Liver (tissue), 9 donors: ENCODE measurements around the gene ADAMTS2. TPM values are rescaled to one million over a fixed set of nuclear protein-coding genes. Genes with fewer than 3 reads are reported as not detected.

ENCODE experiments used
- DNase-seq: peaks from one replicate; pipeline ENCODE4 v3.0.0-alpha.2; 2017; ENCODE audit warnings: low spot score
- H3K27ac ChIP-seq, 2 donors: one replicate each; pipeline ENCODE4 v1.7.0; 2013; ENCODE audit warnings: inconsistent platforms in 2 of 2, low read length in 2 of 2, control low read depth in 1 of 2, low read depth in 1 of 2, mild to moderate bottlenecking in 1 of 2
- H3K27me3 ChIP-seq, 4 donors: one replicate each; pipeline versions ENCODE4 v1.6.1 to v1.7.0; 2013; ENCODE audit warnings: low read length in 3 of 4, inconsistent platforms in 1 of 4, mild to moderate bottlenecking in 1 of 4, moderate library complexity in 1 of 4; ENCODE audit not compliant: control insufficient read depth in 4 of 4, insufficient read depth in 4 of 4
- H3K36me3 ChIP-seq, 4 donors: one replicate each; pipeline versions ENCODE4 v1.6.1 to v1.7.0; 2013; ENCODE audit warnings: low read length in 3 of 4, mild to moderate bottlenecking in 3 of 4, low read depth in 1 of 4, moderate library complexity in 1 of 4; ENCODE audit not compliant: control insufficient read depth in 4 of 4, insufficient read depth in 3 of 4
- H3K4me1 ChIP-seq, 4 donors: one replicate each; pipeline versions ENCODE4 v1.6.1 to v1.7.0; 2013; ENCODE audit warnings: low read length in 3 of 4, mild to moderate bottlenecking in 3 of 4, moderate library complexity in 1 of 4; ENCODE audit not compliant: control insufficient read depth in 4 of 4, insufficient read depth in 4 of 4
- H3K4me3 ChIP-seq, 3 donors: one replicate each; pipeline versions ENCODE4 v1.6.1 to v1.7.0; 2013; ENCODE audit warnings: low read length in 3 of 3, control low read depth in 1 of 3, low read depth in 1 of 3, mild to moderate bottlenecking in 1 of 3
- H3K9ac ChIP-seq, 2 donors: one replicate each; pipeline ENCODE4 v1.7.0; 2013; ENCODE audit warnings: low read length in 2 of 2, mild to moderate bottlenecking in 2 of 2, moderate library complexity in 2 of 2, control low read depth in 1 of 2, low read depth in 1 of 2
- H3K9me3 ChIP-seq, 4 donors: one replicate each; pipeline versions ENCODE4 v1.6.1 to v1.7.0; 2013; ENCODE audit warnings: low read length in 3 of 4; ENCODE audit not compliant: control insufficient read depth in 4 of 4
- EGR1 ChIP-seq, 2 donors: IDR thresholded peaks; 2 replicates each; pipeline ENCODE4 v1.6.1; 2016 to 2018; ENCODE audit warnings: antibody characterized with exemption in 2 of 2, low read depth in 2 of 2
- FOXA1 ChIP-seq: IDR thresholded peaks from 2 replicates; pipeline ENCODE4 v1.6.1; 2016; ENCODE audit warnings: antibody characterized with exemption
- FOXA2 ChIP-seq: IDR thresholded peaks from 2 replicates; pipeline ENCODE4 v1.6.1; 2016; ENCODE audit warnings: antibody characterized with exemption
- GABPA ChIP-seq, 2 donors: IDR thresholded peaks in 1 of 2; conservative IDR thresholded peaks in 1 of 2; 2 replicates each; pipeline ENCODE4 v1.6.1; 2016; ENCODE audit warnings: antibody characterized with exemption in 2 of 2, mild to moderate bottlenecking in 1 of 2, moderate library complexity in 1 of 2
- HNF4A ChIP-seq, 2 donors: conservative IDR thresholded peaks; 2 replicates each; pipeline ENCODE4 v1.6.1; 2016; ENCODE audit warnings: antibody characterized with exemption in 2 of 2, mild to moderate bottlenecking in 2 of 2
- HNF4G ChIP-seq: IDR thresholded peaks from 2 replicates; pipeline ENCODE4 v1.6.1; 2016; ENCODE audit warnings: antibody characterized with exemption
- JUND ChIP-seq, 2 donors: IDR thresholded peaks; 2 replicates each; pipeline ENCODE4 v1.6.1; 2016; ENCODE audit warnings: antibody characterized with exemption in 2 of 2
- MAX ChIP-seq: IDR thresholded peaks from 2 replicates; pipeline ENCODE4 v1.6.1; 2016; ENCODE audit warnings: antibody characterized with exemption
- NR2F2 ChIP-seq: IDR thresholded peaks from 2 replicates; pipeline ENCODE4 v1.6.1; 2016; ENCODE audit warnings: antibody characterized with exemption
- RAD21 ChIP-seq, 2 donors: IDR thresholded peaks; 2 replicates each; pipeline ENCODE4 v1.6.1; 2016; ENCODE audit warnings: antibody characterized with exemption in 2 of 2, mild to moderate bottlenecking in 2 of 2
- RXRA ChIP-seq, 2 donors: IDR thresholded peaks; 2 replicates each; pipeline ENCODE4 v1.6.1; 2017 to 2018; ENCODE audit warnings: antibody characterized with exemption in 2 of 2, mild to moderate bottlenecking in 1 of 2
- SP1 ChIP-seq: IDR thresholded peaks from 2 replicates; pipeline ENCODE4 v1.6.1; 2018; ENCODE audit warnings: antibody characterized with exemption, mild to moderate bottlenecking
- TAF1 ChIP-seq: conservative IDR thresholded peaks from 2 replicates; pipeline ENCODE4 v1.6.1; 2016; ENCODE audit warnings: antibody characterized with exemption, mild to moderate bottlenecking
- YY1 ChIP-seq: IDR thresholded peaks from 2 replicates; pipeline ENCODE4 v1.6.1; 2016; ENCODE audit warnings: antibody characterized with exemption, mild to moderate bottlenecking
- ZBTB33 ChIP-seq: IDR thresholded peaks from 2 replicates; pipeline ENCODE4 v1.6.1; 2016; ENCODE audit warnings: antibody characterized with exemption
- WGBS: extraction: QIAGEN DNeasy Blood & Tissue Kit; methylation state at CpG from one replicate; pipeline ENCODE4 v1.1.7; 2013; 5-methylcytosine and 5-hydroxymethylcytosine counted together
- polyA plus RNA-seq, 2 donors: library from polyadenylated mRNA; stranded (reverse) in 1 of 2; unstranded in 1 of 2; fragments of 200-250 nt in 1 of 2; fragments of >200 nt in 1 of 2; fragmentation: Nextera tagmentation in 1 of 2; extraction: Ambion mirVana in 1 of 2; gene quantifications; one replicate each; pipeline versions ENCODE4 v1.2.1 to v1.2.3, GENCODE V29; 2013 to 2015
- total RNA-seq, 2 donors: library from RNA; depleted of rRNA; stranded (reverse); fragments of >200 nt; gene quantifications; one replicate each; pipeline ENCODE4 v1.2.3, GENCODE V29; 2014
- TF ChIP-seq, protein P1 (sequence below): IDR thresholded peaks from 2 replicates; pipeline ENCODE4 v1.6.1; 2016; ENCODE audit warnings: antibody characterized with exemption, mild to moderate bottlenecking
- TF ChIP-seq, protein P2 (sequence below): IDR thresholded peaks from 2 replicates; pipeline ENCODE4 v1.6.1; 2016; ENCODE audit warnings: antibody characterized with exemption
- TF ChIP-seq, protein P3 (sequence below): fragments of 150-350 bp; IDR thresholded peaks from 2 replicates; pipeline ENCODE4 v1.5.1; 2017; ENCODE audit warnings: improper control_type of control experiment, low read depth, low read length; ENCODE audit not compliant: missing input control
- donor health status: healthy.
- donor health status: healthy.
- donor health status: healthy.
- donor health status: healthy.
- donor health status: healthy.

Gene ADAMTS2
- total and polyA plus RNA-seq, 4 donors: 2.7 to 24.3 (median 12.0) TPM

DNA sequence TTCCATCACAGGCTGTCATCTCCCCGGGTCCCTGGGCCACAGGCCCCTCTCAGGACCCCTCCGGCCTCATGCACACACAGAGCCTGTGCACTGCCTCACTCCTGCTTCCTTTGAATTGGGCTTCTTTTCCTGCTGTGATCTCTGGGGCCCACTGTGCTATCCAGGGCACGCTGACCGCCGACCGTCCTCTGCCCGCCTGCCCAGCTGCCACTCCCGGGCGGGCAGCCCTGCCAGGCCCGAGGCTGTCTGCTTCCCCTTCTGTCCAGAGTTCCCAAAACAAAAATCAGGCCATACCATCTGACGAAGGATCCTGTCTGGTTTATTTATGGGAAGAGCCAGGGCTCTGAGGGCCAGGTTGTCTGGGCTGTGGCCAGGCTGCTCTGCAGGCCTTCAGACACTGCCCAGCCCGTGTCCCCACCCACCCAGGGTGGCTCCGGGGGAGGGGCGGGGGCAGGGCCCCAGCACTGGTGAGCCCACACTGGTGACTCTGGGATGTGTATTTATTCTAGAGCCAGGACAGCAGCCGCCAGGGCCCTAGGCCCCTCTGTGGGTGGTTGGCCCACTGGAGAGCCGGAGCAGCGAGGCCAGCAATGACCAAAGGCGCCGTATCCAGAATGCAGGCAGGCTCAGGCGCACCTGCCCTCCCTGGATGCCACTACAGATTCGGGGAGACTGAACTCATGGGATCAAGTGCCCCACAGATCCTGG, 57.0 kb downstream of the ADAMTS2 start (continued):
- TF ChIP-seq, protein P1, sequence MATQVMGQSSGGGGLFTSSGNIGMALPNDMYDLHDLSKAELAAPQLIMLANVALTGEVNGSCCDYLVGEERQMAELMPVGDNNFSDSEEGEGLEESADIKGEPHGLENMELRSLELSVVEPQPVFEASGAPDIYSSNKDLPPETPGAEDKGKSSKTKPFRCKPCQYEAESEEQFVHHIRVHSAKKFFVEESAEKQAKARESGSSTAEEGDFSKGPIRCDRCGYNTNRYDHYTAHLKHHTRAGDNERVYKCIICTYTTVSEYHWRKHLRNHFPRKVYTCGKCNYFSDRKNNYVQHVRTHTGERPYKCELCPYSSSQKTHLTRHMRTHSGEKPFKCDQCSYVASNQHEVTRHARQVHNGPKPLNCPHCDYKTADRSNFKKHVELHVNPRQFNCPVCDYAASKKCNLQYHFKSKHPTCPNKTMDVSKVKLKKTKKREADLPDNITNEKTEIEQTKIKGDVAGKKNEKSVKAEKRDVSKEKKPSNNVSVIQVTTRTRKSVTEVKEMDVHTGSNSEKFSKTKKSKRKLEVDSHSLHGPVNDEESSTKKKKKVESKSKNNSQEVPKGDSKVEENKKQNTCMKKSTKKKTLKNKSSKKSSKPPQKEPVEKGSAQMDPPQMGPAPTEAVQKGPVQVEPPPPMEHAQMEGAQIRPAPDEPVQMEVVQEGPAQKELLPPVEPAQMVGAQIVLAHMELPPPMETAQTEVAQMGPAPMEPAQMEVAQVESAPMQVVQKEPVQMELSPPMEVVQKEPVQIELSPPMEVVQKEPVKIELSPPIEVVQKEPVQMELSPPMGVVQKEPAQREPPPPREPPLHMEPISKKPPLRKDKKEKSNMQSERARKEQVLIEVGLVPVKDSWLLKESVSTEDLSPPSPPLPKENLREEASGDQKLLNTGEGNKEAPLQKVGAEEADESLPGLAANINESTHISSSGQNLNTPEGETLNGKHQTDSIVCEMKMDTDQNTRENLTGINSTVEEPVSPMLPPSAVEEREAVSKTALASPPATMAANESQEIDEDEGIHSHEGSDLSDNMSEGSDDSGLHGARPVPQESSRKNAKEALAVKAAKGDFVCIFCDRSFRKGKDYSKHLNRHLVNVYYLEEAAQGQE: no peak
- TF ChIP-seq RXRA (IDR thresholded peaks at IDR 0.05) (no peak), HNF4A (conservative IDR thresholded peaks at IDR 0.05) (no peak), HNF4G (no peak)

DNA sequence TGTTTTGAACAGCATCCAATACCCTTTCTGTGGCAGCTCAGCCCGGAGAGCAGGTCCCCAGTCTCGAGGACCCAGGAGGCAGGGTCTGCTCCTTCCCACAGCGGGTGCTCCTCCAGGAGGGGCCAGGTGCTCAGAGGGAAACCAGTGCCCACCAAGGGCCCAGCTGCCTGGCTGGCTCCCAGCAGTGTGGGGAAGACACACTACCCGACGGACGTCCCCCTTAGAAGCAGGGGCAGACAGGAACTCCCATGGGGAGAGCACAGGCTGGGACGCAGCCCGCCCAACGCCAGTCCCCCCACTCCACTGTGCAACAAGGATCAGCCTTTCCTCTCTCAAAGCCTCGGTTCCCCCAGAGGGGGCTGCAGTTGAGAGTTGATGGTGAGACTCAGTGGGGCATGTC, 57.6 kb downstream of the ADAMTS2 start:
- 84% methylated on average over 10 of the region's 10 CpGs for WGBS
- H3K9ac ChIP-seq: peak overlapping the region in 1 of 2 donors; percentile 2
- TF ChIP-seq, protein P2, sequence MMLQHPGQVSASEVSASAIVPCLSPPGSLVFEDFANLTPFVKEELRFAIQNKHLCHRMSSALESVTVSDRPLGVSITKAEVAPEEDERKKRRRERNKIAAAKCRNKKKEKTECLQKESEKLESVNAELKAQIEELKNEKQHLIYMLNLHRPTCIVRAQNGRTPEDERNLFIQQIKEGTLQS: no peak
- TF ChIP-seq GABPA (IDR thresholded peaks at IDR 0.05 in 1 of 2, conservative IDR thresholded peaks at IDR 0.05 in 1 of 2) (no peak), FOXA2 (no peak), HNF4A (conservative IDR thresholded peaks at IDR 0.05) (no peak), YY1 (no peak), HNF4G (no peak), MAX (no peak), NR2F2 (no peak), SP1 (no peak), FOXA1 (no peak), ZBTB33 (no peak), RAD21 (IDR thresholded peaks at IDR 0.05) (no peak), RXRA (IDR thresholded peaks at IDR 0.05) (no peak), JUND (IDR thresholded peaks at IDR 0.05) (no peak), EGR1 (IDR thresholded peaks at IDR 0.05; ENCODE audit: low read depth in 2 of 2) (no peak), TAF1 (no peak)
- TF ChIP-seq, protein P3, sequence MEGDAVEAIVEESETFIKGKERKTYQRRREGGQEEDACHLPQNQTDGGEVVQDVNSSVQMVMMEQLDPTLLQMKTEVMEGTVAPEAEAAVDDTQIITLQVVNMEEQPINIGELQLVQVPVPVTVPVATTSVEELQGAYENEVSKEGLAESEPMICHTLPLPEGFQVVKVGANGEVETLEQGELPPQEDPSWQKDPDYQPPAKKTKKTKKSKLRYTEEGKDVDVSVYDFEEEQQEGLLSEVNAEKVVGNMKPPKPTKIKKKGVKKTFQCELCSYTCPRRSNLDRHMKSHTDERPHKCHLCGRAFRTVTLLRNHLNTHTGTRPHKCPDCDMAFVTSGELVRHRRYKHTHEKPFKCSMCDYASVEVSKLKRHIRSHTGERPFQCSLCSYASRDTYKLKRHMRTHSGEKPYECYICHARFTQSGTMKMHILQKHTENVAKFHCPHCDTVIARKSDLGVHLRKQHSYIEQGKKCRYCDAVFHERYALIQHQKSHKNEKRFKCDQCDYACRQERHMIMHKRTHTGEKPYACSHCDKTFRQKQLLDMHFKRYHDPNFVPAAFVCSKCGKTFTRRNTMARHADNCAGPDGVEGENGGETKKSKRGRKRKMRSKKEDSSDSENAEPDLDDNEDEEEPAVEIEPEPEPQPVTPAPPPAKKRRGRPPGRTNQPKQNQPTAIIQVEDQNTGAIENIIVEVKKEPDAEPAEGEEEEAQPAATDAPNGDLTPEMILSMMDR: no peak
- TF ChIP-seq, protein P1: no peak
- no peak overlapping the region for H3K4me3 ChIP-seq
- peak overlapping the region; percentile 46 to 53 for H3K27ac ChIP-seq
- H3K36me3 ChIP-seq: no peaks in the 10 kb centered on the region
- H3K9me3 ChIP-seq: no peaks in the 10 kb centered on the region
- H3K27me3 ChIP-seq: no peaks in the 10 kb centered on the region
- H3K4me1 ChIP-seq: no peaks in the 10 kb centered on the region
- no peak for DNase-seq
